Activated naive CD8-positive, alpha-beta T cell treated with anti-CD3 and anti-CD28 coated beads, Interleukin-2, amount 50 U/mL, for 24 hours (primary cell): ENCODE measurements around the gene LTBP2.
A peak's percentile ranks its signal among the peaks of the same experiment; 100 is the strongest.

Experiments used
- ATAC-seq: fragments of 150-1000 bp; cut with Tn5 transposase; one replicate; pipeline ENCODE4 v1.10.0; 2021
- DNase-seq: peaks from one replicate; pipeline ENCODE4 v3.0.0; 2021
- H3K27ac Mint-ChIP-seq: one replicate; pipeline ENCODE4 v1.8.0; 2021; ENCODE audit warnings: mild to moderate bottlenecking, mixed read lengths
- H3K27me3 Mint-ChIP-seq: one replicate; pipeline ENCODE4 v1.8.0; 2021; ENCODE audit warnings: mixed read lengths
- H3K36me3 Mint-ChIP-seq: one replicate; pipeline ENCODE4 v1.8.0; 2021; ENCODE audit warnings: low read depth, mixed read lengths
- H3K4me1 Mint-ChIP-seq: one replicate; pipeline ENCODE4 v1.8.0; 2021; ENCODE audit warnings: mixed read lengths
- H3K4me3 Mint-ChIP-seq: one replicate; pipeline ENCODE4 v1.8.0; 2021; ENCODE audit warnings: mild to moderate bottlenecking, moderate library complexity, mixed read lengths
- H3K9me3 Mint-ChIP-seq: one replicate; pipeline ENCODE4 v1.8.0; 2021; ENCODE audit warnings: mixed read lengths

The LTBP2 gene

DNA sequence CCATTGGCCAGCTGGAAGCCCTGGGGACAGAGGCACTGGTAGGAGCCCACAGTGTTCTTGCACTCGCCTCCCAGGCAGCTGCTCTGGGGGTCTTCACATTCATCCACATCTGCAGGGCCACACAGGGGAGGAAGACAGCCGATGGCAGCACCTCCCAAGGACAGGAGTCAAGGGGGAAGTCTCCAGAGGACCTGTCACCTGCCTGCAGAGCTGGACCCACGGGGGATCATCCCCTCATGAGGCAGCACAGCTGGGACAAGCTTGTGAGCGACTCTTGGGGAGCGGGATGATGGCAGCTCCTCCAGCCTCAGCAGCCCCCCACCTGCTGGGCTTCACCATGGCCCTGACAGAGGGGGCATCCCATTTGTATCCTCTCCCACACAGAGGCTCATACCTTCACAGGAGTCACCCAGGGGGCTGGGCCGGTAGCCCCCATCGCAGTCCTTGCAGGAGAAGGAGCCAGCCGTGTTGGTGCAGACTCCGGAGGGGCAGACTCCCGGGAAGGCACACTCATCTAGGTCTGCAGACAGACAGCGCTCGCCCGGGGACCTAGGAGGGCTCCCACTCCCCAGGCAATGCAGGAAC, 103.1 kb downstream of the LTBP2 start:
- Mint-ChIP-seq H3K27me3 (peaks cover 12% of the 10 kb centered on the region), H3K9me3 (no peaks in the 10 kb centered on the region), H3K4me3 (no peak overlapping the region), H3K4me1 (no peaks in the 10 kb centered on the region), H3K27ac (no peak overlapping the region), H3K36me3 (no peaks in the 10 kb centered on the region)
- no peak for ATAC-seq
- no peak for DNase-seq

DNA sequence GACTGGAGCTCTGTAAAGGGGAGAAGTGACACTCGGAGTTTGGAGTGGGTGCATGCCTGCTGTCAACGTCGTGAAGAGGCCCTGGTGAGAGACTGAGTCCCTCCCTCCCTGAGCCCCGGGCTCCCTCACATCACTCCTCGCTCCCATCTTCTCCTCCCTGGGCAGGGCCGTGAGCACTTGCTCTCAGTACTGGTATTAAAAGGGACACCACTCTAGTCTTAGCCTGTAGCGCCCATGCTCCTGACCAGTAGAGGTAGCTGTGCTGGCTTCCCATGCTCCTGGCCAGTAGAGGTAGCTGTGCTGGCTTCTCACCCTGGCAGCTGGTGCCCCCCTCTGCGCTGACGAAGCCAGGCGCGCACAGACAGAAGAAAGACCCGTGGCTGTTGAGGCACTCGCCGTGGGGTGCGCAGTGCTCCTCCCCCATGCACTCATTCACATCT, 103.7 kb downstream of the LTBP2 start:
- Mint-ChIP-seq H3K4me1 (no peaks in the 10 kb centered on the region), H3K36me3 (no peaks in the 10 kb centered on the region), H3K4me3 (no peak overlapping the region), H3K27ac (no peak overlapping the region), H3K27me3 (peaks cover 8% of the 10 kb centered on the region), H3K9me3 (no peaks in the 10 kb centered on the region)
- ATAC-seq (no peak), DNase-seq (no peak)

DNA sequence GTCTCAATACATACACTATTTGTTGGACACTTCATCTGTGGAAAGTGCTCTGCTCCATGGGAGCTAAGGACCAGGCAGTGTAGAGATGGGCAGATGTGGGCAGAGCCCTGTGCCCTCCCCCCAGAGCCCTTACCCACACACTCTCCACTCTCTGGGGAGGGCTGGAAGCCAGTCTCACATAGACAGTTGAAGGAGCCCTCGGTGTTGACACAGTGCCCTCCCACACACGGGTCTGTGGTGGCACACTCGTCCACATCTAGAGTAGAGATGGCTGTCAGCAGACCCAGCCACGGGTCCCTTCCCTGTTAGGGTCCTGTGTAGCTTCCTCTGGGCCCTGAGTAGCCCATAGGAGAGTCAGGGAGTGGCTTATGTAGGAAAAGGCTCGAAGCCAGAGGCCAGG, 104.2 kb downstream of the LTBP2 start:
- Mint-ChIP-seq H3K9me3 (no peaks in the 10 kb centered on the region), H3K4me3 (no peak overlapping the region), H3K4me1 (no peaks in the 10 kb centered on the region), H3K36me3 (no peaks in the 10 kb centered on the region), H3K27ac (no peak overlapping the region), H3K27me3 (peaks cover 7% of the 10 kb centered on the region)
- no peak for ATAC-seq
- DNase-seq = no peak

DNA sequence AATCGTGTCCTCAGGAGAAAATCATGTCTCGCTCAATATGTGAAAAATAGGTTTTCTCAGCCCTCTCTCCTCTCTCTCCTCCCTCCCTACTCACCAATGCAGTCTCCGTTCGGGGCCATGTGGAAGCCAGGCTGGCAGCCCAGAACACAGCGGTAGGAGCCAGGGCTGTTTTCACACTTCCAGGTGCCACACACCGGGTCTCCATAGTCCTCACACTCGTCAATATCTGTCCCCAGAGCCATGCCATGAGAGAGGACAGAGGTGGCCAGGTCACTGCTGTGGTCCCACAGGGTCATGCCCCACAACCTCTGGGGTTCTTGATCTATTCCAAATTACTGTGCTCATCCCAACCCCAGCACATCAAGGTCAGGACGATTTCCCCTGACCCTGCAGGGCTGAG, 105.0 kb downstream of the LTBP2 start:
- ATAC-seq (no peak), DNase-seq (no peak)
- Mint-ChIP-seq H3K4me3 (no peak overlapping the region), H3K36me3 (no peaks in the 10 kb centered on the region), H3K4me1 (no peaks in the 10 kb centered on the region), H3K27me3 (peaks cover 1% of the 10 kb centered on the region), H3K27ac (no peak overlapping the region), H3K9me3 (no peaks in the 10 kb centered on the region)

DNA sequence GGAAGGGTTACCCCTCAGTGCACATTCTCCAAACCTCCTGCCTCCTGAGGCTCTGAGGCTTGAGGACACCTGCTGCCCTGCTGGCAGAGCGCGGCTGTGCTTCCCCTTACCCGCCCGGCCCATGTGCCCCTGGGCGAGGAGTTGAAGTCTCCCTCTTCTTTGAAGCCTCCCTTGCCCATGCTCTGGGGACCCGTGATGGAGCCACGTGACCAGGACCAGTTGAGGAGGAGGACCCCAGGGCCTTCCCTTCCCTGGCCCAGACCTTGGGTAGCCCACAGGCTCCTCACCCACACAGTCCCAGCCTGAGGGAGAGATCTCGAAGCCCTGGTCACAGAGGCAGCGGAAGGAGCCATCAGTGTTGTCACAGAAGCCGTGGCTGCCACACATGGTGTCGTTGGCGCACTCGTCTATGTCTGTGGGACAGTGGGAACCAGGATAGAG, 105.6 kb downstream of the LTBP2 start:
- no peak overlapping the region for H3K27ac Mint-ChIP-seq
- no peak for ATAC-seq

DNA sequence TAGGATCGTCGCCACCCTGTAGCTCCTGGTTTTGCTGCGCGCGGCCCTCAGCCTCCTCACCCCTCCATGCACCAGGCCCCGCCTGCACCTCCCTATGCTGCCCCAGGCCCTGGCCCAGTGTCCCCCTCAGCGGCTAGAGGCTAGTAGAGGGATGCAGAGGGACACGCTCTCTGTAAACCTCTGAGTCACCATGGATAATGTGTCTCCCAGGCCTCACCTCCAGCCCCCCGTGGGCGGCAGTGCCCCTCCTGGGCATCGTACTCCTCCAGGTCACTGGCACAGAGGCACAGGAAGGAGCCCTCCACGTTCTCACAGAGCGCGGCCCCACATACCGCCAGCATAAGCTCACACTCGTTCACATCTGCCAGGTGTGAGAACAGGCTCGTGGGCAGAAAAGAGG, 106.2 kb downstream of the LTBP2 start:
- no peak overlapping the region for H3K27ac Mint-ChIP-seq
- DNase-seq (no peak), ATAC-seq (no peak)
- no peak overlapping the region for H3K4me3 Mint-ChIP-seq
- H3K4me1 Mint-ChIP-seq = no peaks in the 10 kb centered on the region
- H3K9me3 Mint-ChIP-seq = no peaks in the 10 kb centered on the region
- H3K27me3 Mint-ChIP-seq = no peaks in the 10 kb centered on the region
- no peaks in the 10 kb centered on the region for H3K36me3 Mint-ChIP-seq

More for the DNA sequence above, 105.6 kb downstream of the LTBP2 start:
- H3K4me1 Mint-ChIP-seq = no peaks in the 10 kb centered on the region
- DNase-seq = no peak
- no peaks in the 10 kb centered on the region for H3K9me3 Mint-ChIP-seq
- H3K4me3 Mint-ChIP-seq = no peak overlapping the region
- no peaks in the 10 kb centered on the region for H3K36me3 Mint-ChIP-seq
- H3K27me3 Mint-ChIP-seq = no peaks in the 10 kb centered on the region

DNA sequence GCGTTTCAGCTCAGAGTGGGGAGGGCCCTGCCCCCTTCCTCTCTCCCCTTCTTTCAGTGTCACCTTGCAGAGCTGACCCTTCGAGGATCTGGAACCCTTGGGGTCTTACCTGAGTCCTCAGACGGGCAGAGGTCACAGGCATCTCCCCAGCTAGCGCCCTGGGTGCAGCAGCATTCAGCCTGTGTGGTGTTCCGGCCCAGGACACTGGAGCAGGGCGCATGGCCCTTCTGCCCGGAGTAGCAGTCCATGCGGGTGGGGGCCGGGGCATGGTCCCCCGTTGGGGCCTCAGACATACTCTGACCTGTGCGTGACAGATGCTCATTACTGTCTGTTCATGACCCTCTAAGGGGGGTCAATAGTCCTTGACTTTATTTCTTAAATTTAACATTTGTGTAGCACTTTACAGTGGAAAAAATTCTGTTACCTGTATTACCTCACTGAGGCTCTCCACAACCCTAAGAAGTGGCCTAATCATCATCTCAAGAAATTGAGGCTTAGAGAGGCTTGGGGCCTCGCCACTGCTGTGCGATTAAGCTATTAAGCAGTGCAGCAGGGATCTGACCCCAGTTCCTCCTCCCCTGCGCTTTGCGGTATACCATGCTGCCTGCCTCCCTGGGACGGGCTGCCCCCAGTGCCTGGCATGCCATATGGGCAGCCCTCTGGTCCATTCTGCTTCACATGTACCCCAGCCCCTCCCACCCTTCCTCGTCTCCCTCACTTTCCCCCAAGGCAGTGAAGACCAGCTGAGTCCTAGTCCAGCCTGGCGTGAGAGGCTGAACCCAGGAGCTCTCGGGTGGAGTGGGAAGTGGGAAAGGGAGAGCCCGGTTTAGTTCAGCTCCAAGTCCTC, 106.9 kb downstream of the LTBP2 start:
- DNase-seq (no peak), ATAC-seq (no peak)
- Mint-ChIP-seq H3K9me3 (no peaks in the 10 kb centered on the region), H3K4me1 (no peaks in the 10 kb centered on the region), H3K4me3 (no peak overlapping the region), H3K36me3 (peaks cover under 1% of the 10 kb centered on the region), H3K27me3 (no peaks in the 10 kb centered on the region), H3K27ac (no peak overlapping the region)

DNA sequence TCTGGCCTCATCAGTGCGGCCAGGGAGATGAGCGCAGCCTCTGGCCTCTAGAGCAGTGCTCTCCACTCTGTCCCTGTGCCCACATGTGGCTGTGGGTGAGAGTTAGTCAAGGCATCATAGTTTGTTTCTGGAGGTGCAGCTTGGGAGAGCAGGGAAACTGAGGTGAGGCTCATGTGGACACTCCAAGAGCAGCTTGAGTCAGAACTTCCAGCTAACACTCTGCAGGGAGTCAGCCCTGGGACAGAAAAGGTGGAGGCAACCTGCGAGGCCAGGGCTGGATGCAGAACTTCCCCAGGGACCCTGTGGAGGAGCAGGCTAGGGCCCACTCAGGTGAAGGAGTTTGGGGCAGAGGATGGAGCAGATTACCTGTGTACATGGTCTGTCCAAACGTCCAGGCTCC, 107.6 kb downstream of the LTBP2 start:
- H3K27me3 Mint-ChIP-seq = no peaks in the 10 kb centered on the region
- DNase-seq = no peak
- no peak for ATAC-seq
- no peaks in the 10 kb centered on the region for H3K9me3 Mint-ChIP-seq
- H3K36me3 Mint-ChIP-seq = peaks cover 1% of the 10 kb centered on the region
- H3K4me1 Mint-ChIP-seq = no peaks in the 10 kb centered on the region
- no peak overlapping the region for H3K4me3 Mint-ChIP-seq
- H3K27ac Mint-ChIP-seq = no peak overlapping the region

DNA sequence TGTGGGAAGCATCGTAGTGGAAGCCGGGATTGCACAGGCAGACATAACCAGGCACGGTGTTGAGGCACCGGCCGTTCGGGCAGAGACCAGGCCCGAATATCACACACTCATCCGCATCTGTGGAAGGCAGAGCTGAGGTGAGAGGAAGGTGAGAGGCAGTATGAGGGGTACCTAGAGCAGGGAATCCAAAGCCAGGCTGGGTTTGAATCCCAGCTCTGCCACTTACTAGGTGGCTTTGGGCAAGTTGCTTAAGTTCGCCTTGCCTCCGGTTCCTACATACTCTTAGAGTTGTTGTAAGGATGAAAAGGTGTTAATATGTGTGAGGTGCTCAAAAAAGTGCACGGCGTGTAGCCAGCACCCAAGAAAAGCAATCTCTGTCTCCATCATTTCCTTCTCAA, 108.1 kb downstream of the LTBP2 start:
- Mint-ChIP-seq H3K27ac (no peak overlapping the region), H3K36me3 (peaks cover 1% of the 10 kb centered on the region), H3K4me1 (no peaks in the 10 kb centered on the region), H3K9me3 (no peaks in the 10 kb centered on the region), H3K4me3 (no peak overlapping the region), H3K27me3 (no peaks in the 10 kb centered on the region)
- DNase-seq (no peak), ATAC-seq (no peak)

DNA sequence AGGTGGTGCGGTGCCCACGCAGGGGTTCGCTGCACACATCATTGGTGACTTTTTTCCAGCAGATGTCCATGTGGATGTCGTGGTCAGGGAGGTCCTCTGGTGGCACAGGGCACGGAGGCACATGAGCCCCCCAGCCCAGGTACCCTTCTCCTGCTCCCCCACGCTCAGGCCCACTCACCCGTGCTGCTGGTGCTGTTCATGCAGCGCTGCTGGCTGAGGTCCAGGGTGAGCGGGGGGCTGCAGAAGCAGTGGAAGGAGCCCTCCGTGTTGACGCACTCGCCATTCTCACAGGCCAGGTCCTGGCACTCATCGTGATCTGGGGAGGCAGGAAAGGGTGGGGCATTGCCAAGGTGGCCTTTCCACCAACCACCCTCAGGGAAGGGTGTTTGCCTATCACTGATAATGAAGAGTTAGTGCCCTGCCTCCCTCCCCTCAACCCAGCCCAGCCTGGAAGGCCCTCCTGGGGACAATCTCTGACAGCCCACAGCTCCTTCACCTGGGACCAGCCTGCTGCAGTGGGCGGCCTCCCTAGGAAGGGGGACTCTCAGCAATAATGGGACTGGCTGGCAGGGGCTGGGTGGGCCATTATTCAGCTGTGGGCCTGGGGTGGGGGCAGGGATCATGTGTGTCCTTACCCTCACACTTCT, 108.6 kb downstream of the LTBP2 start:
- DNase-seq = no peak
- no peak overlapping the region for H3K27ac Mint-ChIP-seq
- H3K4me3 Mint-ChIP-seq = no peak overlapping the region
- no peaks in the 10 kb centered on the region for H3K9me3 Mint-ChIP-seq
- peaks cover 1% of the 10 kb centered on the region for H3K36me3 Mint-ChIP-seq
- no peak for ATAC-seq
- no peaks in the 10 kb centered on the region for H3K4me1 Mint-ChIP-seq
- no peaks in the 10 kb centered on the region for H3K27me3 Mint-ChIP-seq

DNA sequence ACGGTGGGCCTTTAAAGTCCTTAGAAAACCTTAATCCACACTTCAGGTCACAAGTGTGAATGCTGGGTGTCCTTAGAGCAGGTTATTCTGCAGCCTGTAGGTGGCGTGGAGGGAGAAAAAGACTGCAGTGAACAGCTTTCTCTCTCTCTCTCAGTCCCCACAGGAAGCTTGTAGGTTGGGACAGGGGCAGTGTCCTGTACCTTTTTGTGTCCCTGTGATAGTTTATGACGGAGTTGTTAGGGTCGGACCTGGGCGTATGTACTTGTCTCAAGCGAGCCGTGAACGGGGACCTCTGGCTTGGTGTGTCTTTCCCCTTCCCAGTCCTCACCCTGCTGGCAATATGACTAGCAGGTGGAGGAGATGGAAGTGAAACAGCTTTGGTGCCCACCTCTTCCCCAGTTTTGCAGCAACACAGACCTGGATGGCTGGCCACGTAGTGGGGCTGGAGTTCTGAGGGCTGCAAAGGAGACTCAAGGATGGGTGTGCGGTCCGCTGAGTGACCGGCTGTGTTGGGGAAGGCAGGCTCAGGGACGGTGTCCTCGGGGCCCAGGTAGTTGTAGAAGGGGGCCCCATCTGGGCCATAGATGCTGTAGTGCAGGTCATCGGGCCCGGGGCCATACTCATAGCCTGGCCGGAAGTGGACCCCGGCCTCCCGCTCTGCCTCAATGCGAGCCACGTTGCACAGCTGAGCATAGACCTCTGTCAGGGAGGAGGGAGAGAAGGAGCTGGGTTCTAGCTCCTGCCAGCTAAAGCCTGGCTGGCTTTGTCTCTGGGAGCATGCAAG, 109.6 kb downstream of the LTBP2 start:
- no peaks in the 10 kb centered on the region for H3K27me3 Mint-ChIP-seq
- peak; percentile 38 for ATAC-seq

DNA sequence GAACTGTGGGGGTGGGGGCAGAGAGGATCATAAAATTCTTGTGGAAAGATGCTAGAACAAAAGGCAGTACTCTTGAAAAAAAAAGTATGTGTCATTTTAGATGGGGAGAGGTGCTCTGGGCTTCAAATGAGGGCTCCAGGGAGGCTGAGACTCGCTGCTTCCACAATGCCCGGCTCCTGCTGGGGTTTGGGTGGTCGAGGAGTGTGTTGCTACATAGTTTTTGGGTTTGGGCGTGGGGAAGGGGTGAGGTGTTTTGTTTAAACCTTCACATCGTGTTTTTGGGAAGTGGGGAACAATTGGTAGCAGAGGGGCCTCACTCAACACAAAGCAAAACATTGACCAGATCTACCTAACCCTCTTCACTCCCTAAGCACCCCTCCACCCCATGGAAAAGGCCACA, 110.3 kb downstream of the LTBP2 start:
- DNase-seq (no peak), ATAC-seq (no peak)
- Mint-ChIP-seq H3K36me3 (peaks cover 1% of the 10 kb centered on the region), H3K4me1 (no peaks in the 10 kb centered on the region), H3K27ac (no peak overlapping the region), H3K4me3 (no peak overlapping the region), H3K9me3 (no peaks in the 10 kb centered on the region), H3K27me3 (no peaks in the 10 kb centered on the region)

More for the DNA sequence above, 109.6 kb downstream of the LTBP2 start:
- Mint-ChIP-seq H3K36me3 (peaks cover 1% of the 10 kb centered on the region), H3K4me1 (no peaks in the 10 kb centered on the region), H3K27ac (no peak overlapping the region), H3K9me3 (no peaks in the 10 kb centered on the region), H3K4me3 (no peak overlapping the region)
- no peak for DNase-seq

DNA sequence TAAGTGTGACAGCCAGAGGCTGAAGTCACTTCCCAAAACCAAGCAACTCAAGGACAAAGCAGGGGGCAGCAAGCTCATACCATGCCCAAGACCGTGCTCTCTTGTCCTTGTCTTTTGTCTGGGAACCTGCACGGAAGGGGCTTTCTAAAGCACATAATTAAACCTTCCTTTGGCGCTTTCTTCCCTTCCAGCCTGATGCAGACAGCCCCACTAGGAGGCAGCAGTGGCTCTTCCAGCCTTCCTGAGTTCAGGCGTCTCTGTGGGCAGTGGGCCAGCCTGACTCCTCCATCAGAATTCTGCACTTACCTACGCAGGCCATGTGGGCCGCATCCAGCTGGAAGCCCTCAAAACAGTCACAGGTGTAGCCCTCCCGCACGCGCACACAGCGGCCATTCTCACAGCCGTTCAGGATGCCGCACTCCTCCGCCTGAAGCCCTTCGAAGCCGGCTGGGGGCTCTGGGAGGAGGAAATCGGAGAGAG, 110.9 kb downstream of the LTBP2 start:
- Mint-ChIP-seq H3K27me3 (no peaks in the 10 kb centered on the region), H3K4me3 (no peak overlapping the region), H3K4me1 (no peaks in the 10 kb centered on the region), H3K36me3 (peaks cover 3% of the 10 kb centered on the region), H3K9me3 (no peaks in the 10 kb centered on the region), H3K27ac (no peak overlapping the region)
- ATAC-seq (no peak), DNase-seq (no peak)

DNA sequence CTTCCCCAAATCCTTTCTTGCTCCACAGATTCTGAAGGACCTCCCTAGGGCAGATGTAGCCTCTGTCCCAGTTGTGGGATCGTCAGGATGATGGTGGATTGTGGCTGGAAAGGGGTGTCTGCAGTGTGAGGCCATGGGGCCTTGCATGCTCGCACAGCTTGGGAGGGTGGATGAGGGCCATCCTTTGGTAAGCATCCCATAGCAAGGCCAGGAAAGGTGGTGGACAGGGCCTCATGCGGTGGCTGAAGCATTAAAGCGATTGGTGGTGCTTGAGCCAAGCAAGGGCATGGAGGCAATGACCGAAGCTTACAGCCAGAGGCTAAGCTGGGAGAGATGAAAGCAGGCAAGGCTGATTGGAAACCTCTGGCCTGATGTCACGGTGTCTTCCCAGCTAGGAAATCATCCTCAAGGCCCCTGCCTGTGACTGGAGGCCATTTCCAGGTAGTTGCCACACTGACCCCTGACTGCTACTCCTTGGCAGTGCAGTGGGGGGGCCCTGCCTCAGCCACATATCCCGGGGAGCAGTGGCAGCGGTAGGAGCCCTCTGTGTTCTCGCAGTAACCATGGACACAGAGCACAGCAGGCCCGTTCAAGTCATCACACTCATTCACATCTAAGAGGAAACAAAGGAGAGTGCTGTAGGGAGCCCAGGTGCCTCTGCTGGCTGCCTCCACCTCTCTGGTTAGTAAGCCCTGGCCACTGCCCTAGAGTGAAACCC, 111.5 kb downstream of the LTBP2 start:
- H3K4me1 Mint-ChIP-seq = peaks cover 4% of the 10 kb centered on the region
- ATAC-seq = no peak
- no peaks in the 10 kb centered on the region for H3K9me3 Mint-ChIP-seq
- peaks cover 3% of the 10 kb centered on the region for H3K36me3 Mint-ChIP-seq
- no peaks in the 10 kb centered on the region for H3K27me3 Mint-ChIP-seq
- H3K27ac Mint-ChIP-seq = no peak overlapping the region
- no peak overlapping the region for H3K4me3 Mint-ChIP-seq
- DNase-seq = no peak
